GM15510 (cell line): ENCODE results near the gene RSPH9.

Experiments used
- POLR2A ChIP-seq: IDR thresholded peaks from 3 replicates; pipeline ENCODE4 v1.6.1; 2011; ENCODE audit warnings: borderline replicate concordance; ENCODE audit not compliant: insufficient read length; ENCODE audit errors: extremely low read depth

RSPH9 gene

DNA sequence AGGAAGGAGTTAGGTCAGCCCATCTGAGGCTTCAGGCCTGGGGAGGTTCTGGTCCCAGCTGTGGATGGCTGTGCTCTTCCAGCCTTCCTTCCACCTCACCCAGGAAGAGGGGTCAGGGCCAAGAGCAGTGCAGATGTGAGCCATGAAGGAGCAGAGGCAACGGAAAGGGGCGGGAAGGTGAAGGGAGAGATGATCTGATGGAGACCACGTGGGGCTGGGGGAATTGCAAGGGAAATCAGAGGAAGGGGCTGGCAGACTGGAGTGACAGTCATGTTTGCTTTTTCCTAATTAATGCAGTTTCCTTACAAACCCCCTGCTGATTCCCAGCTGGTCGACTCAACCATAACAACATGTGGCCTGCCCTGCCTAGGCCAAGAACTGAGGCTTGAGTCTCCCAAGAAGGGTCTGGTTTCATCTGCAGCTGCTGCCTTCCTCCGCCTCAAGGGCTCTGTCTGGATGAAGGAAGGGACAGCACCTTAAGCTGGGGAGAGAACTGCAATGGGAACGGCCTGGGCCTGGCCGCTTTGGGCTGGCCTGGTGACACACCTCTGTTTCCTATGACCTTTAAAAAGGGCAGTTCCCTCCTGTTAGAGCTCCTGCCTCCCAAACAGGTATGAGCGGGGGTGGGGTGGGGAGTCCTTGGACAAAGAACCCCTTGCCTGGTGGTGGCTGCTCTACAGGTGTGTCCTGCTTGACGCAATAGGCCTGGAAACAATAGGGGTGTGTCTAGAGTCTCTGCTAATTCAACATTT lies 50.6 kb downstream of the RSPH9 start:
- TF ChIP-seq POLR2A, result no peak

DNA sequence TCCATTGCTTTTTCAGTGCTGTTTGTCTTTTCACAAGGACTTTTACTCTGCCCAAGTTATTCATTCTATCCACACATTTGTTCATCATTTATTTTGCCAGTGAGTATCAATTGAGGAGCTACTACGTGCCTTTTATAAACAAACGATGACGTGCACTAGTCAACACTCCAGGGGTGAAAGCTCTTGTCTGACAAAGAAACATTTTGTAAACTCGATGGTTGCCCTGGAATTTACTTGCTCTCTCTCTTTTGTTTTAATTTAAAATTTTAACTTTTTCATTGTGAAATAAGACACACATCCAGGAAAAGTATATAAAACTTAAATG lies 51.1 kb downstream of the RSPH9 start:
- TF ChIP-seq POLR2A, result no peak

DNA sequence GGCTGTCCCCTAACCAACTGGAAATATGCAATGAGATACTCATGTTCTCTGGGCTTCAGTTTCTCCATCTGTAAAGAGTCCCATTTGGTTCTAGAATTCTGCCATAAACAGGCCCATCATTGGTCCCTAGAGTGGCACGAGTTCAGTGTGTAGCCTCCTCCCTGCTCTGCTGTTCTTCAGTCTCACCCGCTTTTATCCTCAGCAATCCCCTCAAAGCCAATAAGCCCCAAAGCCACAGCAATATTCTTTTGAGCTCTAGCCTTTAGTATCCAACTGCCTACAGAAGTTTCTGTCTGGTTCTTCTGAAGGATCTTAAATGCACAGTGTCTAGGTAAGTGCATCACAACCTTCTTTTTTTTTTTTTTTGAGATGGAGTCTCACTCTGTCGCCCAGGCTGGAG lies 52.6 kb downstream of the RSPH9 start:
- TF ChIP-seq POLR2A, result no peak

- TF ChIP-seq POLR2A, result no peak
These were observed 53.9 kb downstream of the RSPH9 start for GRCh38 chr6:43698584-43699349.

DNA sequence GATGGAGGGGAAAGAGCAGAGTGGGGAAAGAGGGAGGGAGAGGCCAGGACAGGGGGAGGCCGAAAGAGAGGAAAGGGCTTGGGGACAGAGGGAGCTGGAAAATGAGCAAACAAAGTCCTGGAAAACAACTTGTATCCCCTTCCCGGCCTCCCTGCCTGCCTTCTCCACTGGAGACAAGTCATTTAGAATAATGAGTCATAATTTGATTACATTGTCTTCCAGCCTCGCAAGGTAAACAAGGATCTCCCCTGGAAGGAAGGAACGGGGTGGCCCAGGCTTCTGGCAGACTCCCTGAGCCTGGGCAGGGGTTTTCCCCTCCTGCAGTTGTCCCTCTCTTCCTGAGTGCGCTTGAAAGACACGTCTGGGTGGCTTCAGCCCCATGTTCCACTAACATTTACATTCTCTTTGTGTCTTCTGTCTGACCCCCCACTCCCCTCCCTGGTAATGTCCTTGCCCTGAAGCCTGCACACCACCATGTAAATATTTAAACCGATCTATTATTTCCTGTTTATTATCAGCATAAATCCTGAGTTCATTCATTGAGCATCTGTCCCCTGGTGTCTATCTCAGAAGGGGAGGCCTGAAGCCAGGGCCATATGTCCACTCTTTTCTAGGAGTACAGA lies 54.8 kb downstream of the RSPH9 start:
- no peak for TF ChIP-seq POLR2A

GRCh38 chr6:43702171-43702533 lies 57.3 kb downstream of the RSPH9 start:
- TF ChIP-seq POLR2A, result no peak

GRCh38 chr6:43702534-43703440 lies 58.0 kb downstream of the RSPH9 start:
- TF ChIP-seq POLR2A, result peak; percentile 27

GRCh38 chr6:43703512-43704429 lies 58.9 kb downstream of the RSPH9 start:
- no peak for TF ChIP-seq POLR2A

- no peak for TF ChIP-seq POLR2A
These were observed 61.2 kb downstream of the RSPH9 start for GRCh38 chr6:43705996-43706395.

GRCh38 chr6:43706788-43707187 lies 62.0 kb downstream of the RSPH9 start:
- TF ChIP-seq POLR2A, result no peak

DNA sequence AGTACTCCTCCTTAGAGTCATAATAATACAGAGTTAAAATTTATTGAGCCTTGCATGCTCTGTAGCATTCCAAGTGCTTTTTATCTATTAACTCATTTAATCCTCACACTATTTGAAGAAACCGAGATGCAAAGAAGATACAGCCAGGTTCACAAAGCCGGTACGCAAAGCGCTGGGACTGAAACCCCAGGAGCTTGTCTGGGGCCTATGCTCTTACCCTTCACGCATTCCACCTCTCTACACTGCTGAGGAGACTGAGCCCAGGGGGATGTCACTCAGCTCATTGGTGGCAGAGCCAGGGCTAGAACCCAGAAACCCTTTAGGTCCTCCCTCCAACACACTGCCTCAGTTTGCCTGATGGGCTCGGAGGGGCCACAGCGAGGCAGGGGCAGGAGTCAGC lies 62.4 kb downstream of the RSPH9 start:
- no peak for TF ChIP-seq POLR2A

GRCh38 chr6:43707767-43708166 lies 62.9 kb downstream of the RSPH9 start:
- TF ChIP-seq POLR2A, result no peak

- TF ChIP-seq POLR2A, result no peak
These were observed 64.2 kb downstream of the RSPH9 start for GRCh38 chr6:43708860-43709653.
